HG02571 (cell line): ENCODE measurements around the gene CDH4.

Source experiments
- ATAC-seq: cut with Tn5 transposase; IDR thresholded peaks from one replicate; pipeline ENCODE4 v1.9.1; 2021; ENCODE audit warnings: mild to moderate bottlenecking, moderate library complexity; ENCODE audit not compliant: unreplicated experiment

CDH4 gene

DNA sequence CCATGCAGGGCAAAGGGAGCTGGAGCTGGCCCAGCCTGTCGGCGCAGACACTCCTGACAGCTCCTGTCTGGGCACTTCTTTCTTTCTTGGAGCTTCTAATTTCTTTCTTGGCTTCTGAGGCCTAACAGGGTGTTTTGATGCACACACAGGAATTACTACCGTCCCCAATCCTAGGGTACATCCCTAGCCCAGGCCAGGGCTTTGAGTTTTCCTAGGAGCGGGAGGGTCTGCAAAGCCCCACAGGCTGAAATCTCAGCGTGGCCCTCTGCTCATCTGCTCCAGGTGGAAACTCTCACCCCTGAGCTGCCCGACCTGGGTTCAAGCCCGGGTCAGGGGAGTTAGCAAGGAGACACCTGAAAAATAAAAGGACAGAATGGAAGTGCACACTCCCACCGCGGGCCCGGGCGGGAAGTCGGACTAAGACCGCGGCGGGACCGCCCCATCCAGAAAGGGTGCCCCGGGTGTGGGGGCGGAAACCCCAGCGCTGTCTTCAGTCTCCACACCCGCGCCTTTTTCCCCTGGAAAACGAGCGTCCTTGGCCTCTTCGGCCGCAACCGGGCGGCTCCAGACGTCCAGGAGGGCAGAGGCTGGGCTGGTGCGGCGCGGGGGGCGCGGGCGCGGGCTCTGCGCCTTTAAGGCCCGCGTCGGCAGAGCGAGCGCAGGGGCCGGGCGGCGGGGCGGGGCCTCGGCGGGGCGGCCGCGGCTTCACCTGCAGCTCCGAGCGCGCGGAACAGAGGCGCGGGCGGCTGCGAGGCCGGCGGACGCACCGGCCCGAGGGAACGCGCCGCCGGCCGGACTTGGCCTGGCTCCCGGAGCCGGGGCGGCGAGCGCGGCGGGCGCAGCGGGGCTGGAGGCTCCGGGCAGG is at the start of gene CDH4:
TSS of gene CDH4 (plus strand) at position 733 of the 865 bp plus-strand sequence.
- no peak for ATAC-seq

DNA sequence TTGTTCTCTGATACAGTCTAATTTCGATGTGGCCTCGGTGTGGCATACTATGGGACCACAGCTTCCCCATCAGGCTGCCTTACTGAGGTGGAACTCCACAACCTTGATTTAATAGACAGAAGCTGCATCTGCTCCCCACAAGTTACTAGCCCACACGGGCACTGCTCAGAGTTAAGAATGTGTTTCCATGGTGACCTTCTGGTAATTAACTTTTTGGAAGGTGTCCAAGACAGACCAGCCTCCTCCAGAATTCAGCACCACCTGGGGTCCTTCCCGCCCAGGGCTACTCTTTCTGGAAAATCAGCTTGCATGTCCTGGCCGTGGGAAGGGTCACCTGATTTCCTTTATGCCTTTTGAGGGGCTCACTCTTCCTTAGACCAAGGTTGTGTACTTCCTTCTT is 48.7 kb upstream of the CDH4 start:
- no peak for ATAC-seq

DNA sequence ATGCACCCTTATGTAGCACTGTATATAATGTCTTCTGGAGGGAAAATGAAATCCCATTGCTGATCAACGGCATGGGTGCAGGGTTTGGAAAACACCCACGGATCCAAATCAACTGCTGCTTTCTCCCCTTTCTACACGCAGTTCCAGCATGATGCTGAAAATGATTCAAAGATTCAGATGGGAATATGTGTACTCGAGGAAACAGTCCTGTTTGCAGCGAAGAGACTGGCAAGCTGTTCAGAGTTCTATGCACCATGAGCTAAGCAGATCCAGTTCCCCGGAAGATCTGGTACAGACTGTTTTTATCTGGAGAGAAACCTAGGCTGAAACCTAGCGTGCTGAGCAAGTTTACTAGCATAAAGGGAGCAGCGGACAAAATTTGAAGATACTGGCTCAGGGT is 47.9 kb upstream of the CDH4 start:
- no peak for ATAC-seq

GRCh38 chr20:61205769-61206168 is 46.3 kb upstream of the CDH4 start:
- ATAC-seq: no peak

GRCh38 chr20:61210862-61211261 is 41.2 kb upstream of the CDH4 start:
- no peak for ATAC-seq

- no peak for ATAC-seq
Measured at GRCh38 chr20:61217848-61218247, 34.2 kb upstream of the CDH4 start.

- ATAC-seq: no peak
Measured at GRCh38 chr20:61219021-61219431, 33.0 kb upstream of the CDH4 start.

DNA sequence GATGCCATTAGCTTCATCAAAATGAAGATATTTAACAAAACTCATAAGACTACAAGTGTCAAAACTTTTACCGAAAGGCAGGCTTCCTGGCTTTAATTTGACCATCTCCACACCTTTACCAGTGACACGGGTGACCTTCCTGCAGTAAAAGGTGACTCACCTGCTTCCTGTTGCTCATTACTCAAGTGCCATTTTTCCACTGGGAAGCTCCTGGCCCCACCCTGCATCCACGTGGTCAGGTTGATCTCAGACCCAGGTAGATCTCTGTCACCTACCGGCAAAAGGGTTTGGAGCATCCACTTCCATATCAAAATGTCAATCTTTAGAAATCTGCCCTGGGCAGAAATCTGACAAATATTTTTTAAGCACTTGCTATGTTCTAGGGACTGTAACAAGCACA is 31.9 kb upstream of the CDH4 start:
- no peak for ATAC-seq

DNA sequence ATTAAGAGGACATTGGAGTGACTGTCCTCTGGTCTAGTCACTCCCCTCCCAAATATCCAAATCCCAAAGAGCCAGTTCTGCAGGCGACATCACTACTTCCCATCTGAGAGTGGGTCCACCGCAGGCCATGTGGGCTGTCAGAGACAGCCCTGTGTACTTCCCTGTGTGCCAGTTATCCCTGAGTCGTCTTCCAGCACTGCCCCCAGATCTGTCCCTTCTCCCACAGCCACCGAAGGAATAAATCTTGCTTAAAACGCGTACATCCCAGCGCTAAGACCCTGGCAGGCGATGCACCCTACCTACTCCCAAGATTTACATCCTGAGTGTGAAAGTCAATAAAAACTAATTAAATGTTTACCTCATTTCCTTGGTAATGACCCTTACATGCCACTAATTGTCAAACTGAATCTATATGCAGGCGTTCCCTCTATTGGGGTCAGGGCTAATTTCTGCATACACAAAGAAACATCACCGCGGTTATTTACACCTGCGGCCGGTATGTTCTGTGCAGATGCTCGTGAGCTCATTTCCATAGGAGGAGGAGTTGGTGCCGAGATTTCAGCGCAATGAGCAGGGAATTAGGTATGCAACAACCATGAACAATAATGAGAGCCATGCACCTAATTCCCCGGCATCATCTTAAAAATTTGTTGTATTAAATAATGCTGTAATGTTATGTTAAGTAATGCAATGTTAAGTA is 31.3 kb upstream of the CDH4 start:
- no peak for ATAC-seq

DNA sequence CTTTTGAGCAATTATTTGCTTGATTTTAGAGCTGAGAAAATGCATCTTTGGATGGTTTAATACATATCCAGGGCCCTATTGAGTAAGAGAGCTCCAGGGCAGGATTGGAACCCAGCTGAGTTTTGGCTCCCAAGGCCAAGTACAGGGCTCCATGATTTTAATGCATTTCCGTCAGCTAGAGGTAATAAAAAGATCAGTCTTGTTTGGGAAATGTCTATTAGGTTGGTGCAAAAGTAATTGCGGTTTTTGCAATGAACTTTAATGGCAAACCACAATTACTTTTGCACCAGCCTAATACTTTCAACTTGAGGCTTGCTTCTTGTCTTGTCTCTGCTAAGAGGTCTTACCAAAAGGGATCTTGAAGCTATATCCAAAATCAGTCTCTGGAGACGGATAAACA is 29.4 kb upstream of the CDH4 start:
- no peak for ATAC-seq

- no peak for ATAC-seq
Measured at GRCh38 chr20:61223121-61223520, 28.9 kb upstream of the CDH4 start.

DNA sequence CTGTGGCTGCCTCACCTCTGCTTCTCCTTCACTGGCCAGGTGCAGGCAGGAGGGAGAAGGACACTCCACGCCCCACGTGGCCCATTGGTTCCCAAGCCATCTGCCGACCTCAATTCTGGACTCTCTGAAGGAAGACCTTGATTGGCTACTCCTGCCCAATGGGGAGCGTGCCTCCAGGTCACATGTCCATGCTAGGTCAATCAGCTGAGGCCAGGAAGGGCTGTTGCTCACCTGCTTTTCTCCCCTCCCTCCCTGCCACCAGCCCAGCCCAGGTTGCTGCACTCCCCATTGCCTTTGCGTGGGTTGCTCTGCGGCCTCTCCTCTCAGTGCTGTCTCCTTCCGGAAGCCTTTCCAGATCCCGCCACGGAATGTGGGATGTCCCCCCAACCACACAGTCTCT is 21.9 kb upstream of the CDH4 start:
- ATAC-seq: no peak

- ATAC-seq: no peak
Measured at GRCh38 chr20:61233590-61233989, 18.5 kb upstream of the CDH4 start.

GRCh38 chr20:61234224-61234890 is 17.7 kb upstream of the CDH4 start:
- no peak for ATAC-seq

GRCh38 chr20:61236713-61237112 is 15.3 kb upstream of the CDH4 start:
- no peak for ATAC-seq

DNA sequence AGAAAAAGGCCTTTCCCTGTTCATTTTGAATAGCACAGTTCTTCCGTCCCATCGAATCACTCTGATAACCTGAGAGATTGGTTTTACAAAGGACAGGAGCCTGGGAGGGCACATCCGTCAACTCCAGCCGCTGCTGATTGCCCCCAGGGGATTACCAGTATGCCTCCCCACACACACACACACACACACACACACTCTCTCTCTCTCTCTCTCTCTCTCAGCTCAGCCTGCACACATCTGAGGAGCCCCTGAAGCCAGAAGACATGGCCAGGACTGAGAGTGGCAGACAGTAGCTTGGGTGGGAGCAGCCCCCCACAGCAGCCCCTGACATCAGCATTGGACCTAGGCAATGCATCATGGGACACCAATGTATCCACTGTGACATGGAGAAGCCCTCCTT is 13.2 kb upstream of the CDH4 start:
- no peak for ATAC-seq

DNA sequence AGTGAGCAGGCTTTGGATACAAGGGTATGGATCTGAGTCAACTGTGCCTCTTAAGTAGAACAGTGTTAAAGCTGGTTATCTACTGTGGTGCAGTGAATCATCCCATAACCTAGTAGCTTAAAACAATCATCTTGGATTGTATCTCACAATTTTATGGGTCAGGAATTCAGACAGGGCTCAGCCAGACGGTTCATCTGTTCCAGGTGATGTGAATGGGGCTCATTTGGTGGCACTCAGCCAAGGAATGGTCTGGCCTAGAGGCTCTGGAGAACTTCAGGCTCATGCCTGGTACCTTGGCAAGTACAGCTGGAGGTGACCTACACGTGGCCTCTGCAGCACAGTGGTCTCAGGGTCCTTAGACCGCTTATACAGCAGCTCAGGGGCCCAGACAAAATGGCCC is 11.2 kb upstream of the CDH4 start:
- ATAC-seq: no peak

- ATAC-seq: no peak
Measured at GRCh38 chr20:61244213-61244612, 7.8 kb upstream of the CDH4 start.

DNA sequence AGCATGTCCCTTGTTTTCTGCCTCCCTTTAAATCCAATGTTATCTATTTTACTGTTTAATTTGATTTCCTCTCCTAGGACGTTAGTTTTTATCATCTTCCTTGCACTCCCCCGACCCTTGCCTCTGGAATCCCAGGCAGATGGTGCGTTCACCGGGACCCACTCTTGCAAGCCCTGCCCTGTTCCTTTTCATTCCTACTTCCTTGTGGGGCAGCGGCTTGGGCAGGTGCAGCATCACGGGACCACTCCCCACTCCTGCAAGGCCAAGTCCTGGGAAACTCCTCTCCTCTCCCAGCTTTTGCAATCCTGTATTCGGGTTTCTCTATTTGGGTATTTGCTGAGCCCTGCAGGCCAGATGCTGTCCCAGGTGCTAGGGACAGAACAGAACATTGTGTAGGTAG is 5.8 kb upstream of the CDH4 start:
- ATAC-seq: no peak

GRCh38 chr20:61249626-61250025 is 2.4 kb upstream of the CDH4 start:
- ATAC-seq: no peak

GRCh38 chr20:61252601-61253263 is 671 bp downstream of the CDH4 start:
- no peak for ATAC-seq
